Measurements from ENCODE around the gene KDM8. TPM values are rescaled to one million over a fixed set of nuclear protein-coding genes. Genes with fewer than 3 reads are reported as not detected.

The KDM8 gene
- total and polyA plus RNA-seq, 4 donors: 4.6 to 198 (median 97.7) TPM

DNA sequence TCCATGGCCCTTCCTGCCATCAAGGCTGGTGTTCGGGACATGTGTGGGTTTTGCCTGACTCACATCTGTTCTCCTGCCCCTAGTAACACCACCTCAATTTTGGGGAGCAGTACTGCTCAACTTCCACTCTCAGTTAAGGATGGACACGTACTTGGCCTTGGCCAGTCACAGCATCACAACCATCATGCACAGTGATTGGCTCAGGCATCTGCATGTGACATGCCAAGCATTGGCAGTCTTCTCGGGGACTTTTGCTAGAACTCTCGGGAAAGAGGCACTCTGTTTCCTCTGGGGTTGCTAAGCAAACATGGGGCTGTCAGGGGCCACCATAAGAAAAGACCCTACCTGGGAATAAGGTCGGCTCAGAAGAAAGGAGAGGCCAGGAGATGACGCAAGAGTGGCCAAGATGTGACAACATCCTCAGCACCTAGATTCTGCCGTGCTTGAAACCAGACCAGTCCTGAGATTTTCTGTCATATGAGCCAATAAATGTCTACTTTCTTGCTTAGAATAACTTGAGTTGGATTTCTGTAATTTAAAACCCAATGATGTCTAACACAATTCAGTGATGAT lies 11.9 kb upstream of the KDM8 start:
- no peaks in the 10 kb centered on the region for H3K27me3 ChIP-seq (ENCODE audit: control insufficient read depth in 4 of 4, insufficient read depth in 4 of 4, low read length in 3 of 4)
- H3K4me1 ChIP-seq (ENCODE audit: control insufficient read depth in 4 of 4, insufficient read depth in 4 of 4, low read length in 3 of 4): peaks cover 0 to 18% (median 9%) of the 10 kb centered on the region in 4 donors
- no peak overlapping the region for H3K27ac ChIP-seq (ENCODE audit: low read depth in 1 of 2, low read length in 2 of 2)
- H3K9me3 ChIP-seq (ENCODE audit: control insufficient read depth in 4 of 4, low read length in 3 of 4): no peaks in the 10 kb centered on the region
- whole genome bisulfite sequencing: 85% methylated on average over 7 of the region's 7 CpGs
- DNase-seq (ENCODE audit: low spot score): no peak
- no peak overlapping the region for H3K4me3 ChIP-seq (ENCODE audit: low read depth in 1 of 3, low read length in 3 of 3)
- TF ChIP-seq ZBTB33 (IDR thresholded peaks at IDR 0.05): no peak
- no peak for TF ChIP-seq CTCF (IDR thresholded peaks at IDR 0.05; ENCODE audit: low read depth, low read length, missing input control)
- TF ChIP-seq YY1 (IDR thresholded peaks at IDR 0.05): no peak
- TF ChIP-seq REST (IDR thresholded peaks at IDR 0.05): no peak
- no peak for TF ChIP-seq ATF3 (IDR thresholded peaks at IDR 0.05)
- no peak for TF ChIP-seq GABPA (IDR thresholded peaks at IDR 0.05 in 1 of 2, conservative IDR thresholded peaks at IDR 0.05 in 1 of 2)
- no peak for TF ChIP-seq FOXA1 (IDR thresholded peaks at IDR 0.05)
- TF ChIP-seq JUND (IDR thresholded peaks at IDR 0.05): no peak
- no peak for TF ChIP-seq RXRA (IDR thresholded peaks at IDR 0.05)
- TF ChIP-seq RAD21 (IDR thresholded peaks at IDR 0.05): no peak
- no peak for TF ChIP-seq FOXA2 (IDR thresholded peaks at IDR 0.05)
- no peak for TF ChIP-seq HNF4G (IDR thresholded peaks at IDR 0.05)
- TF ChIP-seq NR2F2 (IDR thresholded peaks at IDR 0.05): no peak
- no peaks in the 10 kb centered on the region for H3K36me3 ChIP-seq (ENCODE audit: control insufficient read depth in 4 of 4, insufficient read depth in 3 of 4, low read depth in 1 of 4, low read length in 3 of 4)
- no peak overlapping the region for H3K9ac ChIP-seq (ENCODE audit: low read depth in 1 of 2, low read length in 2 of 2)

GRCh38 chr16:27193300-27193990 lies 9.9 kb upstream of the KDM8 start:
- DNase-seq (ENCODE audit: low spot score): no peak
- Histone ChIP-seq H3K27ac (ENCODE audit: low read depth in 1 of 2, low read length in 2 of 2) (no peak overlapping the region), H3K27me3 (ENCODE audit: control insufficient read depth in 4 of 4, insufficient read depth in 4 of 4, low read length in 3 of 4) (no peaks in the 10 kb centered on the region), H3K9ac (ENCODE audit: low read depth in 1 of 2, low read length in 2 of 2) (no peak overlapping the region), H3K4me3 (ENCODE audit: low read depth in 1 of 3, low read length in 3 of 3) (no peak overlapping the region), H3K36me3 (ENCODE audit: control insufficient read depth in 4 of 4, insufficient read depth in 3 of 4, low read depth in 1 of 4, low read length in 3 of 4) (no peaks in the 10 kb centered on the region), H3K9me3 (ENCODE audit: control insufficient read depth in 4 of 4, low read length in 3 of 4) (no peaks in the 10 kb centered on the region), H3K4me1 (ENCODE audit: control insufficient read depth in 4 of 4, insufficient read depth in 4 of 4, low read length in 3 of 4) (peaks cover 0 to 18% (median 9%) of the 10 kb centered on the region in 4 donors)
- 79% methylated on average over 6 of the region's 6 CpGs for WGBS
- no peak for TF ChIP-seq GABPA (IDR thresholded peaks at IDR 0.05 in 1 of 2, conservative IDR thresholded peaks at IDR 0.05 in 1 of 2)
- peak in 1 of 2 donors; percentile 63 for TF ChIP-seq RAD21 (IDR thresholded peaks at IDR 0.05)
- TF ChIP-seq ATF3 (IDR thresholded peaks at IDR 0.05): no peak
- no peak for TF ChIP-seq CTCF (IDR thresholded peaks at IDR 0.05; ENCODE audit: low read depth, low read length, missing input control)
- no peak for TF ChIP-seq FOXA2 (IDR thresholded peaks at IDR 0.05)
